Liver (tissue), 9 donors: ENCODE results near the gene PTPRD. TPM values are rescaled to one million over a fixed set of nuclear protein-coding genes. Genes with fewer than 3 reads are reported as not detected.
A peak's percentile ranks its signal among the peaks of the same experiment; 100 is the strongest.

Experiments
- DNase-seq: peaks from one replicate; pipeline ENCODE4 v3.0.0-alpha.2; 2017; ENCODE audit warnings: low spot score
- H3K27ac ChIP-seq, 2 donors: one replicate each; pipeline ENCODE4 v1.7.0; 2013; ENCODE audit warnings: inconsistent platforms in 2 of 2, low read length in 2 of 2, control low read depth in 1 of 2, low read depth in 1 of 2, mild to moderate bottlenecking in 1 of 2
- H3K27me3 ChIP-seq, 4 donors: one replicate each; pipeline versions ENCODE4 v1.6.1 to v1.7.0; 2013; ENCODE audit warnings: low read length in 3 of 4, inconsistent platforms in 1 of 4, mild to moderate bottlenecking in 1 of 4, moderate library complexity in 1 of 4; ENCODE audit not compliant: control insufficient read depth in 4 of 4, insufficient read depth in 4 of 4
- H3K36me3 ChIP-seq, 4 donors: one replicate each; pipeline versions ENCODE4 v1.6.1 to v1.7.0; 2013; ENCODE audit warnings: low read length in 3 of 4, mild to moderate bottlenecking in 3 of 4, low read depth in 1 of 4, moderate library complexity in 1 of 4; ENCODE audit not compliant: control insufficient read depth in 4 of 4, insufficient read depth in 3 of 4
- H3K4me1 ChIP-seq, 4 donors: one replicate each; pipeline versions ENCODE4 v1.6.1 to v1.7.0; 2013; ENCODE audit warnings: low read length in 3 of 4, mild to moderate bottlenecking in 3 of 4, moderate library complexity in 1 of 4; ENCODE audit not compliant: control insufficient read depth in 4 of 4, insufficient read depth in 4 of 4
- H3K4me3 ChIP-seq, 3 donors: one replicate each; pipeline versions ENCODE4 v1.6.1 to v1.7.0; 2013; ENCODE audit warnings: low read length in 3 of 3, control low read depth in 1 of 3, low read depth in 1 of 3, mild to moderate bottlenecking in 1 of 3
- H3K9ac ChIP-seq, 2 donors: one replicate each; pipeline ENCODE4 v1.7.0; 2013; ENCODE audit warnings: low read length in 2 of 2, mild to moderate bottlenecking in 2 of 2, moderate library complexity in 2 of 2, control low read depth in 1 of 2, low read depth in 1 of 2
- H3K9me3 ChIP-seq, 4 donors: one replicate each; pipeline versions ENCODE4 v1.6.1 to v1.7.0; 2013; ENCODE audit warnings: low read length in 3 of 4; ENCODE audit not compliant: control insufficient read depth in 4 of 4
- ATF3 ChIP-seq: IDR thresholded peaks from 2 replicates; pipeline ENCODE4 v1.6.1; 2016; ENCODE audit warnings: antibody characterized with exemption
- CTCF ChIP-seq: fragments of 150-350 bp; IDR thresholded peaks from 2 replicates; pipeline ENCODE4 v1.5.1; 2017; ENCODE audit warnings: improper control_type of control experiment, low read depth, low read length; ENCODE audit not compliant: missing input control
- FOXA2 ChIP-seq: IDR thresholded peaks from 2 replicates; pipeline ENCODE4 v1.6.1; 2016; ENCODE audit warnings: antibody characterized with exemption
- GABPA ChIP-seq, 2 donors: IDR thresholded peaks in 1 of 2; conservative IDR thresholded peaks in 1 of 2; 2 replicates each; pipeline ENCODE4 v1.6.1; 2016; ENCODE audit warnings: antibody characterized with exemption in 2 of 2, mild to moderate bottlenecking in 1 of 2, moderate library complexity in 1 of 2
- HNF4A ChIP-seq, 2 donors: conservative IDR thresholded peaks; 2 replicates each; pipeline ENCODE4 v1.6.1; 2016; ENCODE audit warnings: antibody characterized with exemption in 2 of 2, mild to moderate bottlenecking in 2 of 2
- JUND ChIP-seq, 2 donors: IDR thresholded peaks; 2 replicates each; pipeline ENCODE4 v1.6.1; 2016; ENCODE audit warnings: antibody characterized with exemption in 2 of 2
- MAX ChIP-seq: IDR thresholded peaks from 2 replicates; pipeline ENCODE4 v1.6.1; 2016; ENCODE audit warnings: antibody characterized with exemption
- NR2F2 ChIP-seq: IDR thresholded peaks from 2 replicates; pipeline ENCODE4 v1.6.1; 2016; ENCODE audit warnings: antibody characterized with exemption
- RAD21 ChIP-seq, 2 donors: IDR thresholded peaks; 2 replicates each; pipeline ENCODE4 v1.6.1; 2016; ENCODE audit warnings: antibody characterized with exemption in 2 of 2, mild to moderate bottlenecking in 2 of 2
- REST ChIP-seq: IDR thresholded peaks from 2 replicates; pipeline ENCODE4 v1.6.1; 2016; ENCODE audit warnings: antibody characterized with exemption, mild to moderate bottlenecking
- RXRA ChIP-seq, 2 donors: IDR thresholded peaks; 2 replicates each; pipeline ENCODE4 v1.6.1; 2017 to 2018; ENCODE audit warnings: antibody characterized with exemption in 2 of 2, mild to moderate bottlenecking in 1 of 2
- SP1 ChIP-seq: IDR thresholded peaks from 2 replicates; pipeline ENCODE4 v1.6.1; 2018; ENCODE audit warnings: antibody characterized with exemption, mild to moderate bottlenecking
- TAF1 ChIP-seq: conservative IDR thresholded peaks from 2 replicates; pipeline ENCODE4 v1.6.1; 2016; ENCODE audit warnings: antibody characterized with exemption, mild to moderate bottlenecking
- YY1 ChIP-seq: IDR thresholded peaks from 2 replicates; pipeline ENCODE4 v1.6.1; 2016; ENCODE audit warnings: antibody characterized with exemption, mild to moderate bottlenecking
- WGBS: extraction: QIAGEN DNeasy Blood & Tissue Kit; methylation state at CpG from one replicate; pipeline ENCODE4 v1.1.7; 2013; 5-methylcytosine and 5-hydroxymethylcytosine counted together
- polyA plus RNA-seq, 2 donors: library from polyadenylated mRNA; stranded (reverse) in 1 of 2; unstranded in 1 of 2; fragments of 200-250 nt in 1 of 2; fragments of >200 nt in 1 of 2; fragmentation: Nextera tagmentation in 1 of 2; extraction: Ambion mirVana in 1 of 2; gene quantifications; one replicate each; pipeline versions ENCODE4 v1.2.1 to v1.2.3, GENCODE V29; 2013 to 2015
- total RNA-seq, 2 donors: library from RNA; depleted of rRNA; stranded (reverse); fragments of >200 nt; gene quantifications; one replicate each; pipeline ENCODE4 v1.2.3, GENCODE V29; 2014
- donor health status: healthy.
- donor health status: healthy.
- donor health status: healthy.
- donor health status: healthy.
- donor health status: healthy.

Gene PTPRD
- total and polyA plus RNA-seq, 4 donors, result 0.78 to 34.2 (median 4.7) TPM

GRCh38 chr9:8329561-8330283, 2283.1 kb downstream of the PTPRD start (continued):
- TF ChIP-seq RXRA (IDR thresholded peaks at IDR 0.05) (peak in 1 of 2 donors; percentile 36), FOXA2 (peak; percentile 71), YY1 (peak; percentile 28)

- no peaks in the 10 kb centered on the region for H3K36me3 ChIP-seq
- WGBS, result 88% methylated on average over 5 of the region's 5 CpGs
- H3K4me1 ChIP-seq, result no peaks in the 10 kb centered on the region
- TF ChIP-seq GABPA (IDR thresholded peaks at IDR 0.05 in 1 of 2, conservative IDR thresholded peaks at IDR 0.05 in 1 of 2) (no peak), MAX (no peak), TAF1 (no peak)
- H3K27ac ChIP-seq, result no peak overlapping the region
- no peaks in the 10 kb centered on the region for H3K27me3 ChIP-seq
- H3K9ac ChIP-seq, result no peak overlapping the region
- no peak for DNase-seq
- H3K9me3 ChIP-seq, result no peaks in the 10 kb centered on the region
- no peak overlapping the region for H3K4me3 ChIP-seq
Observed at GRCh38 chr9:8315211-8315610, 2297.6 kb downstream of the PTPRD start.

- Histone ChIP-seq H3K4me1 (no peaks in the 10 kb centered on the region), H3K4me3 (no peak overlapping the region), H3K27ac (no peak overlapping the region), H3K27me3 (no peaks in the 10 kb centered on the region), H3K36me3 (no peaks in the 10 kb centered on the region), H3K9ac (no peak overlapping the region), H3K9me3 (no peaks in the 10 kb centered on the region)
- no peak for TF ChIP-seq RAD21 (IDR thresholded peaks at IDR 0.05)
- DNase-seq, result no peak
Observed at GRCh38 chr9:8309258-8309657, 2303.5 kb downstream of the PTPRD start.

GRCh38 chr9:8304720-8305119, 2308.1 kb downstream of the PTPRD start:
- TF ChIP-seq SP1 (no peak), NR2F2 (no peak), GABPA (IDR thresholded peaks at IDR 0.05 in 1 of 2, conservative IDR thresholded peaks at IDR 0.05 in 1 of 2) (no peak)

GRCh38 chr9:8301296-8301695, 2311.5 kb downstream of the PTPRD start:
- no peak overlapping the region for H3K4me3 ChIP-seq
- WGBS, result 87% methylated on average over 3 of the region's 3 CpGs
- DNase-seq, result no peak
- no peaks in the 10 kb centered on the region for H3K36me3 ChIP-seq
- no peaks in the 10 kb centered on the region for H3K9me3 ChIP-seq
- no peaks in the 10 kb centered on the region for H3K27me3 ChIP-seq
- no peak overlapping the region for H3K27ac ChIP-seq
- H3K4me1 ChIP-seq, result no peaks in the 10 kb centered on the region
- H3K9ac ChIP-seq, result no peak overlapping the region
- TF ChIP-seq REST (no peak), CTCF (no peak), FOXA2 (no peak), TAF1 (no peak), SP1 (no peak), ATF3 (no peak), YY1 (no peak), HNF4A (conservative IDR thresholded peaks at IDR 0.05) (no peak), JUND (IDR thresholded peaks at IDR 0.05) (no peak), GABPA (IDR thresholded peaks at IDR 0.05 in 1 of 2, conservative IDR thresholded peaks at IDR 0.05 in 1 of 2) (no peak)

More at GRCh38 chr9:8304720-8305119, 2308.1 kb downstream of the PTPRD start:
- Histone ChIP-seq H3K4me1 (no peaks in the 10 kb centered on the region), H3K27ac (no peak overlapping the region), H3K27me3 (no peaks in the 10 kb centered on the region), H3K9ac (no peak overlapping the region), H3K9me3 (no peaks in the 10 kb centered on the region), H3K4me3 (no peak overlapping the region), H3K36me3 (no peaks in the 10 kb centered on the region)
- 37% methylated on average over 2 of the region's 2 CpGs for WGBS
- DNase-seq, result no peak
